Kidney (tissue), 14 donors: ENCODE measurements around the gene RBM12. TPM values are rescaled to one million over a fixed set of nuclear protein-coding genes. Genes with fewer than 3 reads are reported as not detected.

ENCODE experiments used
- DNase-seq, 5 donors: peaks; one replicate each; pipeline ENCODE4 v3.0.0-alpha.2; 2013 to 2020
- FAIRE-seq: peaks from 2 replicates; lab custom pipeline; 2012; peaks lifted over from hg19 to GRCh38; lab: Jason Lieb, UNC
- H3K27ac ChIP-seq, 2 donors: one replicate each; pipeline ENCODE4 v1.7.0; 2013; ENCODE audit warnings: low read depth in 2 of 2, low read length in 2 of 2, inconsistent platforms in 1 of 2
- H3K27me3 ChIP-seq: one replicate; pipeline ENCODE4 v1.7.1; 2013; ENCODE audit warnings: low read length, inconsistent platforms; ENCODE audit not compliant: control insufficient read depth, insufficient read depth
- H3K36me3 ChIP-seq, 3 donors: one replicate each; pipeline versions ENCODE4 v1.7.0 to v1.7.1; 2013; ENCODE audit warnings: low read length in 3 of 3, control low read depth in 1 of 3, inconsistent platforms in 1 of 3; ENCODE audit not compliant: insufficient read depth in 3 of 3, control insufficient read depth in 2 of 3
- H3K4me1 ChIP-seq, 3 donors: one replicate each; pipeline versions ENCODE4 v1.7.0 to v1.7.1; 2013; ENCODE audit warnings: low read length in 3 of 3, inconsistent platforms in 1 of 3, low read depth in 1 of 3; ENCODE audit not compliant: control insufficient read depth in 2 of 3, insufficient read depth in 2 of 3
- H3K4me3 ChIP-seq, 3 donors: one replicate each; pipeline versions ENCODE4 v1.7.0 to v1.8.1; 2013; ENCODE audit warnings: low read length in 3 of 3, control low read depth in 1 of 3, inconsistent platforms in 1 of 3
- H3K9ac ChIP-seq, 3 donors: one replicate each; pipeline versions ENCODE4 v1.7.0 to v1.7.1; 2013; ENCODE audit warnings: low read length in 3 of 3, control low read depth in 1 of 3, inconsistent platforms in 1 of 3
- H3K9me3 ChIP-seq, 3 donors: one replicate each; pipeline versions ENCODE4 v1.7.0 to v1.7.1; 2013; ENCODE audit warnings: low read length in 3 of 3, control low read depth in 1 of 3, inconsistent platforms in 1 of 3; ENCODE audit not compliant: control insufficient read depth in 2 of 3, insufficient read depth in 1 of 3
- intact Hi-C: fragments of 100-400 bp; cut with DNase I; formaldehyde crosslinking; loops from one replicate; pipeline ENCODE4 v1.11.1; 2022
- polyA plus RNA-seq: library from polyadenylated mRNA; stranded (reverse); fragments of 350-450 nt; fragmentation: Illumina TruSeq; extraction: RNeasy Lipid Tissue Mini Kit (QIAGEN cat#74804); gene quantifications from one replicate; pipeline ENCODE4 v1.2.3, GENCODE V29; 2014; ENCODE audit warnings: low read depth, low replicate concordance; ENCODE audit not compliant: insufficient read depth
- total RNA-seq: library from RNA; stranded (reverse); fragmentation: NEBNext Ultra II Directional; extraction: Animal tissue kit (Norgen Biotek cat#: 25700); gene quantifications from one replicate; pipeline ENCODE4 v1.2.1, GENCODE V29; 2021
- TF ChIP-seq, protein P1 (sequence below): IDR thresholded peaks from 3 replicates; pipeline ENCODE4 v1.5.1; 2012; ENCODE audit warnings: mild to moderate bottlenecking, moderate library complexity, borderline replicate concordance; ENCODE audit not compliant: insufficient read depth; ENCODE audit errors: extremely low read depth
- donor health status: control.
- donor health status: control.
- donor health status: control.
- donor health status: control.
- donor health status: control.
- donor health status: DM: yes; HTN: yes; CAD: no.
- donor health status: Normal renal cell carcinoma (clear cell type).

RBM12 gene
- total and polyA plus RNA-seq, 2 donors from 2014 or later = 11.1 to 101 TPM

DNA sequence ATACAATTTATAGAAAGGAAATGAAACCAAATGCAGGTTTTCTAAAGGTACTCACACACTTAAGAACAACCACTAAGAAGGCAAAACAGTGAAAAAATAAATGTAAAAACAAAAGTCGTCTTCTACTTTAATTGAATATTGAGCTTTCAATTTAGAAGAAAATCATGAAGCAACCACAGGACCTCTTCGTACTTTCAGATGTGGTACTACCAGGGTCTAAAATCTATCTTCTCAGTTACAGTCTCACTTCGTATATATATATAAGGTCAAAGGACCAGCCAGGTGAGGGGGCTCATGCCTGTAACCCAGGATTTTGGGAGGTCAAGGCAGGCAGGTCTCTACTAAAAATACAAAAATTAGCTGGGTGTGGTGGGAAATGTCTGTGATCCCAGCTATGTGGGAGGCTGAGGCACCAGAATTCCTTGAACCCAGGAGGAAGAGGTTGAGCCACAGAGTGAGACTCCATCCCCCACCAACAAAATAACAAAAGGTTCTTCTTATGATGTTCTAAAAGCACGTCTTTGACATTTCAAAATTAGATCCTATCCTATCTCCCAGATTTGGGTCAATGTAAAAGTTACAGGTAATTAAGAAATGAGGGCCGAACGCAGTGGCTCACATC lies 47.0 kb upstream of the RBM12 start:
- no peak for FAIRE-seq
- Histone ChIP-seq H3K36me3 (peaks cover 32 to 74% (median 46%) of the 10 kb centered on the region in 3 donors), H3K27me3 (no peaks in the 10 kb centered on the region), H3K4me1 (no peaks in the 10 kb centered on the region), H3K9me3 (no peaks in the 10 kb centered on the region), H3K9ac (no peak overlapping the region), H3K4me3 (no peak overlapping the region), H3K27ac (no peak overlapping the region)
- intact Hi-C loops = no loop called here
- TF ChIP-seq, protein P1, sequence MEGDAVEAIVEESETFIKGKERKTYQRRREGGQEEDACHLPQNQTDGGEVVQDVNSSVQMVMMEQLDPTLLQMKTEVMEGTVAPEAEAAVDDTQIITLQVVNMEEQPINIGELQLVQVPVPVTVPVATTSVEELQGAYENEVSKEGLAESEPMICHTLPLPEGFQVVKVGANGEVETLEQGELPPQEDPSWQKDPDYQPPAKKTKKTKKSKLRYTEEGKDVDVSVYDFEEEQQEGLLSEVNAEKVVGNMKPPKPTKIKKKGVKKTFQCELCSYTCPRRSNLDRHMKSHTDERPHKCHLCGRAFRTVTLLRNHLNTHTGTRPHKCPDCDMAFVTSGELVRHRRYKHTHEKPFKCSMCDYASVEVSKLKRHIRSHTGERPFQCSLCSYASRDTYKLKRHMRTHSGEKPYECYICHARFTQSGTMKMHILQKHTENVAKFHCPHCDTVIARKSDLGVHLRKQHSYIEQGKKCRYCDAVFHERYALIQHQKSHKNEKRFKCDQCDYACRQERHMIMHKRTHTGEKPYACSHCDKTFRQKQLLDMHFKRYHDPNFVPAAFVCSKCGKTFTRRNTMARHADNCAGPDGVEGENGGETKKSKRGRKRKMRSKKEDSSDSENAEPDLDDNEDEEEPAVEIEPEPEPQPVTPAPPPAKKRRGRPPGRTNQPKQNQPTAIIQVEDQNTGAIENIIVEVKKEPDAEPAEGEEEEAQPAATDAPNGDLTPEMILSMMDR = no peak
- no peak for DNase-seq

DNA sequence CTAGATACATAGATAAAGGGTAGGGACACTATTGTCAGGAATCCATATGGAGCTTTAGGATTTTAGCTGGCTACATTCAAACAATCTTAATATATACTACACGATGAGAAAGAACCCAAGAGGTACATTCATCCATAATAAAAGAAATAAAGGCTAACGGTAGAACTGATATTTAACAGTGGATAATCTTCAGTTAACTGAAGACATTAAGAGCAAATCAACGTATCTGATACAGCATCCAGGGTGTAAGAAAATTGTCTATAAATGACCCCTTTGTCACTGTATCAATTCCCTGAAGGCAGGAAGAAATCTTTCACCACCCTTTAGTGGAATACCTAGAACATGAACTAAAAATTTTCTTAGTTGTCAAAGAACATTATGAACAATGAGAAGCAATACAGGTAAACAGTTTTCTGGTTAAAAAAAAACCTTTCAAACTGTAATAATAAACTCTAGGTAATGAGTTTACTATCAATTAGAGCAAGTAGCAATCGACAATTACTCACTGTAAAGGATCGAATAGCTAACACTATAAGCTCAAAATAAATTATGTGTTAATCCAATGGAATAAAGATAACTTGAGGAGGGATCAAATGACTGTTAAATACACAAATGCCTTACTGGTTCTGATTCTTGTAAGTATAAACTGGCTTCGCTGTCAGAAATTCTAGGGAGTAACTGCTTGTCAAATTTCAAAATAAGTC lies 46.3 kb upstream of the RBM12 start:
- no peaks in the 10 kb centered on the region for H3K4me1 ChIP-seq
- H3K27ac ChIP-seq = no peak overlapping the region
- intact Hi-C loops = no loop called here

DNA sequence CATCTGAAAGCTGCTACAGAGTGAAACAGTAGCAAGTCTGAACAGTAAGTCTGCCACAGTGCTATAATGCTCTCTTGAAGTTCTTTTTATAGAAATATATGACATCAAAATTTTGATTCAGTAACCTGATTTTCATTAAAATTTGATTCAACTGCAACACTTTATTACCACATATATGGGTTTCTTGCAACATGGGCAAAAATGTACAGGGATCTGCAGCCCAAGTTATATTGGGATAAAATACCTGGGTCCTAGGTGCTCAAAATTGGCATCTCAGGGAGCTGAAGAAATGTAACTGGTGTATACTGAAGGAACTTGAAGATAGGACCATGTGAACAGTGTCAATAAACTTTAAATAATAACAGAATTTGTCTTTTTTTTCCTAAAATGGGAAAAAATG lies 45.3 kb upstream of the RBM12 start:
- FAIRE-seq = no peak
- intact Hi-C loops = no loop called here

More for the DNA sequence above, 46.3 kb upstream of the RBM12 start:
- H3K4me3 ChIP-seq = no peak overlapping the region
- H3K27me3 ChIP-seq = no peaks in the 10 kb centered on the region
- FAIRE-seq = no peak
- H3K9ac ChIP-seq = no peak overlapping the region
- TF ChIP-seq, protein P1 = no peak
- peaks cover 29 to 74% (median 45%) of the 10 kb centered on the region in 3 donors for H3K36me3 ChIP-seq
- DNase-seq = no peak
- no peaks in the 10 kb centered on the region for H3K9me3 ChIP-seq

More for the DNA sequence above, 45.3 kb upstream of the RBM12 start:
- TF ChIP-seq, protein P1 = no peak
- no peak overlapping the region for H3K27ac ChIP-seq
- no peak for DNase-seq
- no peaks in the 10 kb centered on the region for H3K4me1 ChIP-seq
- peaks cover 26 to 74% (median 42%) of the 10 kb centered on the region in 3 donors for H3K36me3 ChIP-seq
- H3K27me3 ChIP-seq = no peaks in the 10 kb centered on the region
- H3K9ac ChIP-seq = no peak overlapping the region
- H3K4me3 ChIP-seq = no peak overlapping the region
- H3K9me3 ChIP-seq = no peaks in the 10 kb centered on the region
